Loucy (cell line): ENCODE results near the gene SMPD4.
"Not testable (repeated sequence)": the region's sequence is repeated elsewhere in the genome, so short reads cannot be mapped to it uniquely, and the experiment has no call there.

Source experiments
- H2AFZ ChIP-seq: fragments of 200-600 bp; sonication (generic); 2 replicates; pipeline ENCODE4 v1.6.0; 2016; ENCODE audit warnings: antibody characterized with exemption, mild to moderate bottlenecking, low read length, moderate library complexity
- H3F3A ChIP-seq: fragments of 200-600 bp; 2 replicates; pipeline ENCODE4 v1.6.0; 2016; ENCODE audit warnings: antibody characterized with exemption, low read depth, mild to moderate bottlenecking
- H3K27me3 ChIP-seq: fragments of 200-600 bp; sonication (generic); 2 replicates; pipeline ENCODE4 v1.6.1; 2014; ENCODE audit warnings: low read length, mild to moderate bottlenecking; ENCODE audit not compliant: insufficient read depth, poor library complexity, severe bottlenecking
- H3K36me3 ChIP-seq: fragments of 200-600 bp; sonication (generic); 2 replicates; pipeline ENCODE4 v1.6.1; 2016; ENCODE audit warnings: low read length; ENCODE audit not compliant: insufficient read depth
- H3K4me1 ChIP-seq: fragments of 200-600 bp; sonication (generic); 2 replicates; pipeline ENCODE4 v1.5.1; 2014; ENCODE audit warnings: low read length, mild to moderate bottlenecking; ENCODE audit not compliant: insufficient read depth, poor library complexity, severe bottlenecking
- H3K4me2 ChIP-seq: fragments of 200-600 bp; sonication (generic); 2 replicates; pipeline ENCODE4 v1.6.0; 2014; ENCODE audit warnings: antibody characterized with exemption, low read length, low read depth, mild to moderate bottlenecking; ENCODE audit not compliant: poor library complexity, severe bottlenecking
- H3K4me3 ChIP-seq: fragments of 200-600 bp; sonication (generic); 2 replicates; pipeline ENCODE4 v1.5.1; 2014; ENCODE audit warnings: low read length, mild to moderate bottlenecking, mixed read lengths; ENCODE audit not compliant: poor library complexity, severe bottlenecking
- H3K79me2 ChIP-seq: fragments of 200-600 bp; sonication (generic); 2 replicates; pipeline ENCODE4 v1.6.1; 2014; ENCODE audit warnings: low read length; ENCODE audit not compliant: insufficient read depth
- H3K9ac ChIP-seq: fragments of 200-600 bp; sonication (generic); 2 replicates; pipeline ENCODE4 v1.6.0; 2014; ENCODE audit warnings: mild to moderate bottlenecking, low read depth, low read length, moderate library complexity; ENCODE audit not compliant: poor library complexity, severe bottlenecking
- H3K9me2 ChIP-seq: fragments of 200-600 bp; sonication (generic); replicated peaks from 2 replicates; pipeline ENCODE4 v1.6.1; 2016; ENCODE audit warnings: low read depth, low read length, mixed read lengths
- H3K9me3 ChIP-seq: fragments of 200-600 bp; sonication (generic); 2 replicates; pipeline ENCODE4 v1.6.1; 2014; ENCODE audit warnings: mild to moderate bottlenecking, antibody characterized with exemption, low read length, low read depth; ENCODE audit not compliant: insufficient read depth
- H4K20me1 ChIP-seq: fragments of 200-600 bp; sonication (generic); 2 replicates; pipeline ENCODE4 v1.6.0; 2014; ENCODE audit warnings: antibody characterized with exemption, low read length, mild to moderate bottlenecking; ENCODE audit not compliant: insufficient read depth, poor library complexity, severe bottlenecking

SMPD4 gene

DNA sequence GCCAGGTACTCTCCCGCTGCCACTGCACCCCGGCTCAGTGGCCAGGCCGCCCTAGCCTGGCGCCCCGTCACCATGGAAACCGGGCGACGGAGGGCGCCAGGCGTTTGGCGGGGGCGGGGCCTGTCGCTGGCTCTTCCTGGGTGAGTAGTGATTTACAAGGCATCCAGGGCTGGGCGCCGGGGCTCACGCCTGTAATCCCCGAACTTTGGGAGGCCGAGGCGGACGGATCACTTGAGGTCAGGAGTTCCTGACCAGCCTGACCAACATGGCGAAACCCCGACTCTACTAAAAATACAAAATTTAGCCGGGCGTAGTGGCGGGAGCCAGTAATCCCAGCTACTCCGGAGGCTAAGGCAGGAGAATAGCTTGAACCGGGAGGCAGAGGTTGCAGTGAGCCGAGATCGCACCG lies 36.4 kb downstream of the SMPD4 start, which contains the start of gene CCDC74B:
Gene CCDC74B (minus strand): TSS at position 107 of the 409 bp plus-strand sequence. CDS start 116 bp downstream, outside the sequence.
- not testable (repeated sequence) for H3K4me1 ChIP-seq, H3F3A ChIP-seq, H3K27me3 ChIP-seq, H3K36me3 ChIP-seq, H3K9me2 ChIP-seq, H2AFZ ChIP-seq, H4K20me1 ChIP-seq, H3K79me2 ChIP-seq, H3K9ac ChIP-seq, H3K9me3 ChIP-seq
- Histone ChIP-seq H3K4me3 (peak within 1 kb of the TSS; percentile 35), H3K4me2 (peak within 1 kb of the TSS; percentile 44)

DNA sequence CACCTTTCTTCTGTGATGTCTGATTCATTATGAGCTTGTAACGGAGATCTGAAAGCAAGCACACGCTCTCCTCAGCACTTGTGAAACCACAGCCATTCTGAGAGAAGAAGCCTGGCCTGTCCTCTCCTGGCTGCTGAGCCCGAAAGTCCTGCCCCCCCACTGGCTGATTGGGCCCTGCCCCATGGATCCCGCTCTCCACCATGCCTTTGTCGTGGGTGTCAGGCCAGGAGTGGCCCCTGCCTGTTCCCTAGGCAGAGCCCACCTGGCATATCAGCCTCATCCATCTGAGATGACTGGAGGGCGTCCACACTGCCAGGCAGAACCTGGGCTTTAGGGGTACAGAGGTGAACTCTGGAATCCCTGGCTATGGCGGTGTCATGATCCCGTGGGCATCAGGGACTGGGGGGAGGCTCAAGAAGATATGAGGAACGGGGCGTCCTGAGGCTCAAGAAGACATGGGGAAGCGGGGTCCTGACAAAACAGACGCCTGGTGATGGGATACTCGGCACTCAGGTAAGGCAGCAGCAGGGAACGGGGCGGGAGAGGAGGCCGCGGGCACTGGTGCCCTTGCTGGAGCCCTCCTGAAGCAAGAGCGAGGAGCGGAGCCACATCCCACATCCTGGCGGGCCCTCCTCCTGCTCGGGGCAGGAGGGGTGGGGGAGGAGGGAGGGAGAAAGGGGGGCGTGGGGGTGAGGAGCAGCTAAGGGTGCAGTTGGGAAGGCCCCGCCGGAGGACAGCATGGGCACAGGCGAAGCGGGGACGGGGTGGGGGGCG lies 37.9 kb downstream of the SMPD4 start:
- not testable (repeated sequence) for H3K4me1 ChIP-seq, H2AFZ ChIP-seq, H3K27me3 ChIP-seq, H3K79me2 ChIP-seq, H3K4me3 ChIP-seq, H3K36me3 ChIP-seq, H3K9me3 ChIP-seq, H3K9me2 ChIP-seq, H3F3A ChIP-seq, H3K4me2 ChIP-seq, H4K20me1 ChIP-seq, H3K9ac ChIP-seq

DNA sequence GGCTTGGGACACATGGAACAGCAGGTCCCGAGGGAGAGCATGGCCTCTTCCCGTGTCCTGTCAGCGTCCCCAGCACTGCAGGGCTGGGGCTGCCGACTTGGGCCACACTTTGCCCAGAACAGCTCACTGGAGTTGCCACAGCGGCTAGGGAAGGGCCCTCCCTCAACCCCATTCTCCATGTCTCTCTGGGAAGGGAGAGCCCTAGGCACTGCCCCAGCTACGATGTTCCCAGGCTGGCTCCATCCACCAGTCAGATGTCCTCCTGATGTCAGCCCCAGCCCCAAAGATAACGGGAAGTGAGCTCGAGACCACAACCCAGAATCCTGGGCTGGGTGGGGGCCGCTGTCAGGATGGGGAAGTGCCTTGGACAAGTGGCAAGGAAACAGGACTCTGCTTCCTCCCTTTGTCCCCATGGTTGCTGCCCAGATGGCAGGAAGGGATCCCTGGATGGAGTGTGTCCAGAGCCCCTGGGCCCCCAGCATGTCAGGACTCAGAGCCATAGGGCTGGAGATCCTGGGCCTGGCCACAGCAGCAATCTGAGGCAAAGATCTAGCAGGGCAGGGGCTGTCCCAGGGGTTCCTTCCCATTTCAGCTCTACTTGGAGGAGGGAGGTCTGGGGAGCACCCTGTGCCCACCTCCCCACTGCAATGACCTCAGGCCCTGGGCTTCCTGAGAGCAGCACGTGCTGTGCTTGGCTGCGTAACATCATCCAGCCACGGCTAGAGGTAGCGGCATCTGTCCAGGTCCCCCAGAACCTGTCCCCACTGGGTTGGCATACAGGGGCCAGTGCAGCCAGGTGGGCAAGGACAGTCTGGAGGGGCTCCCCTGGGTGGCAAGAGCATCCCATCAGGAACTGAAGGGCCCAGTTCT lies 38.8 kb downstream of the SMPD4 start:
- not testable (repeated sequence) for H3K4me2 ChIP-seq, H3K4me3 ChIP-seq

GRCh38 chr2:130141645-130142370 lies 39.6 kb downstream of the SMPD4 start:
- H2AFZ ChIP-seq, H3F3A ChIP-seq, H3K4me1 ChIP-seq, H3K4me2 ChIP-seq, H3K36me3 ChIP-seq, H3K79me2 ChIP-seq, H3K4me3 ChIP-seq, H3K9me2 ChIP-seq, H3K27me3 ChIP-seq, H3K9me3 ChIP-seq, H4K20me1 ChIP-seq, H3K9ac ChIP-seq: not testable (repeated sequence)

More for the DNA sequence above, 38.8 kb downstream of the SMPD4 start:
- not testable (repeated sequence) for H3F3A ChIP-seq, H3K9ac ChIP-seq, H3K9me3 ChIP-seq, H4K20me1 ChIP-seq, H2AFZ ChIP-seq, H3K36me3 ChIP-seq, H3K4me1 ChIP-seq, H3K27me3 ChIP-seq, H3K9me2 ChIP-seq, H3K79me2 ChIP-seq

GRCh38 chr2:130141002-130141401 lies 40.4 kb downstream of the SMPD4 start:
- H3K9me2 ChIP-seq, H3K4me3 ChIP-seq: not testable (repeated sequence)

GRCh38 chr2:130140516-130140915 lies 40.9 kb downstream of the SMPD4 start:
- not testable (repeated sequence) for H3K4me2 ChIP-seq, H4K20me1 ChIP-seq, H3K79me2 ChIP-seq, H3K9me2 ChIP-seq, H3K4me1 ChIP-seq, H3K36me3 ChIP-seq, H3F3A ChIP-seq, H2AFZ ChIP-seq, H3K4me3 ChIP-seq, H3K9ac ChIP-seq, H3K27me3 ChIP-seq, H3K9me3 ChIP-seq

More at GRCh38 chr2:130141002-130141401, 40.4 kb downstream of the SMPD4 start:
- H3K9me3 ChIP-seq, H2AFZ ChIP-seq, H3K4me1 ChIP-seq, H3K79me2 ChIP-seq, H3F3A ChIP-seq, H3K9ac ChIP-seq, H4K20me1 ChIP-seq, H3K4me2 ChIP-seq, H3K27me3 ChIP-seq, H3K36me3 ChIP-seq: not testable (repeated sequence)
